HG02943 (cell line): ENCODE results near the gene CNP.
"Not testable (repeated sequence)": the region's sequence is repeated elsewhere in the genome, so short reads cannot be mapped to it uniquely, and the experiment has no call there.

Source experiments
- ATAC-seq: cut with Tn5 transposase; IDR thresholded peaks from one replicate; pipeline ENCODE4 v1.9.1; 2021; ENCODE audit warnings: mild to moderate bottlenecking, low read depth, moderate library complexity; ENCODE audit not compliant: unreplicated experiment

Gene CNP

GRCh38 chr17:42000413-42001133 lies 34.0 kb downstream of the CNP start:
- no peak for ATAC-seq

- ATAC-seq = no peak
Observed at GRCh38 chr17:42001729-42002128, 35.1 kb downstream of the CNP start.

GRCh38 chr17:42002175-42002791 lies 35.7 kb downstream of the CNP start:
- no peak for ATAC-seq

GRCh38 chr17:42002792-42003301 lies 36.3 kb downstream of the CNP start:
- no peak for ATAC-seq

- no peak for ATAC-seq
Observed at GRCh38 chr17:42005166-42005565, 38.6 kb downstream of the CNP start.

- ATAC-seq = no peak
Observed at GRCh38 chr17:42009170-42009569, 42.6 kb downstream of the CNP start.

- not testable (repeated sequence) for ATAC-seq
Observed at GRCh38 chr17:42010266-42010680, 43.7 kb downstream of the CNP start.

GRCh38 chr17:42010898-42011516 lies 44.4 kb downstream of the CNP start:
- no peak for ATAC-seq

- not testable (repeated sequence) for ATAC-seq
Observed at GRCh38 chr17:42012363-42012762, 45.8 kb downstream of the CNP start.

- not testable (repeated sequence) for ATAC-seq
Observed at GRCh38 chr17:42013740-42014139, 47.1 kb downstream of the CNP start.

GRCh38 chr17:42016411-42016831 lies 49.8 kb downstream of the CNP start:
- ATAC-seq = no peak

- ATAC-seq = peak; percentile 68
Observed at GRCh38 chr17:42016941-42017865, 50.6 kb downstream of the CNP start, which contains the start of gene DNAJC7. Gene DNAJC7 (minus strand): TSS chr17:42017439. CDS start chr17:42017416, 23 bp downstream.

- ATAC-seq = no peak
Observed at GRCh38 chr17:42017866-42018200, 51.2 kb downstream of the CNP start.

GRCh38 chr17:42018339-42018738 lies 51.7 kb downstream of the CNP start:
- no peak for ATAC-seq

- ATAC-seq = no peak
Observed at GRCh38 chr17:42018988-42019387, 52.4 kb downstream of the CNP start.

GRCh38 chr17:42019509-42020404 lies 53.2 kb downstream of the CNP start, which contains the start of gene NKIRAS2:
Gene NKIRAS2 (plus strand): TSS chr17:42020090. CDS start chr17:42021578, 1,488 bp downstream.
- peak; percentile 50 for ATAC-seq

GRCh38 chr17:42020845-42021244 lies 54.2 kb downstream of the CNP start:
- not testable (repeated sequence) for ATAC-seq

GRCh38 chr17:42023524-42024349 lies 57.1 kb downstream of the CNP start:
- no peak for ATAC-seq
